AG10803 (cell line): Measurements from ENCODE around the gene TBCD.

Experiments used
- DNase-seq: peaks from one replicate; pipeline ENCODE4 v3.0.0; 2010; ENCODE audit warnings: low read depth
- H3K4me3 ChIP-seq: 2 replicates; pipeline ENCODE4 v1.5.1; 2011; ENCODE audit warnings: mild to moderate bottlenecking, low read length, control low read depth
- TF ChIP-seq, protein P1 (sequence below): conservative IDR thresholded peaks from 2 replicates; pipeline ENCODE4 v1.5.1; 2011; ENCODE audit warnings: mild to moderate bottlenecking, low read length, control low read depth, inconsistent platforms

The TBCD gene

GRCh38 chr17:82789806-82790205 lies 37.9 kb downstream of the TBCD start:
- no peak overlapping the region for H3K4me3 ChIP-seq
- TF ChIP-seq, protein P1, sequence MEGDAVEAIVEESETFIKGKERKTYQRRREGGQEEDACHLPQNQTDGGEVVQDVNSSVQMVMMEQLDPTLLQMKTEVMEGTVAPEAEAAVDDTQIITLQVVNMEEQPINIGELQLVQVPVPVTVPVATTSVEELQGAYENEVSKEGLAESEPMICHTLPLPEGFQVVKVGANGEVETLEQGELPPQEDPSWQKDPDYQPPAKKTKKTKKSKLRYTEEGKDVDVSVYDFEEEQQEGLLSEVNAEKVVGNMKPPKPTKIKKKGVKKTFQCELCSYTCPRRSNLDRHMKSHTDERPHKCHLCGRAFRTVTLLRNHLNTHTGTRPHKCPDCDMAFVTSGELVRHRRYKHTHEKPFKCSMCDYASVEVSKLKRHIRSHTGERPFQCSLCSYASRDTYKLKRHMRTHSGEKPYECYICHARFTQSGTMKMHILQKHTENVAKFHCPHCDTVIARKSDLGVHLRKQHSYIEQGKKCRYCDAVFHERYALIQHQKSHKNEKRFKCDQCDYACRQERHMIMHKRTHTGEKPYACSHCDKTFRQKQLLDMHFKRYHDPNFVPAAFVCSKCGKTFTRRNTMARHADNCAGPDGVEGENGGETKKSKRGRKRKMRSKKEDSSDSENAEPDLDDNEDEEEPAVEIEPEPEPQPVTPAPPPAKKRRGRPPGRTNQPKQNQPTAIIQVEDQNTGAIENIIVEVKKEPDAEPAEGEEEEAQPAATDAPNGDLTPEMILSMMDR: no peak
- DNase-seq: no peak

DNA sequence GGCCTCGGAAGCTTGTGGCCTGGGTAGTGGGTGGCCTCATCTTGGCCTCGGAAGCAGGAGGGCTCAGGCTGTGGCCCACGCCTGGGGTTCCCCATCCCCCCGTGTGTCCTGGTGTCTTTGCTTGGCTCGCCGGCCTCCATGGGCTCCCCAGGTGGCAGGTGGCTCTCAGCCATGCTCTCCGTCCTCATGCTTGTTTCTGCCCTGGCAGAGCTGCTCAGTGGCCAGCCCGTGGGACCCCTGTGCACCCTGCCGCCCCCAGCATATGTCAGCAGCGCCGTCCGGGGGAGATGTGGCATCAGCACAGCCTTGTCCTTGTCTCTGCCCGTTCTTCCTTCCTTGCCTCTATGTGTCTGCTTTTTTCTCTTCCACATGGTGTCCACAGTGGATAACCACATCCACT lies 38.5 kb downstream of the TBCD start:
- TF ChIP-seq, protein P1: no peak
- no peak for DNase-seq
- no peak overlapping the region for H3K4me3 ChIP-seq

DNA sequence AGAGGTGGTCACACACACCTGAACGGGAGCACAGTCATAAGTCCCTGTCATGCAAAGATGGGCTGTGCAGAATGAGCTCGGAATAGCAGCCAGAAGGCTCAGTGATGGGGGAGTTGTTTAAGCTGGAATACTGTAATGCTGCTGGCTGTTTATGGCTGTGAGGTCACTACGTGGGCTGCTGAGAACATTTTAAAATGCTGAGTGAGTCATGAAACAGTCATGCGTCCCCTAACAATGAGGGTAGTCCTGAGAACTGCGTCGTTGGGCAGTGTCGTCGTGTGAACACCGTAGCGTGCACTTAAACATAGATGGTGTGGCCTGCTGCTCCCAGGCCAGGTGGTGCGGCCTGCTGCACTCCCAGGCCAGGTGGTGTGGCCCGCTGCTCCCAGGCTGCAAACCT lies 39.7 kb downstream of the TBCD start:
- peak; percentile 36 for DNase-seq
- no peak overlapping the region for H3K4me3 ChIP-seq
- TF ChIP-seq, protein P1: no peak

- no peak overlapping the region for H3K4me3 ChIP-seq
- DNase-seq: peak; percentile 53
- TF ChIP-seq, protein P1: no peak
Observed at GRCh38 chr17:82793974-82794630, 42.2 kb downstream of the TBCD start.

DNA sequence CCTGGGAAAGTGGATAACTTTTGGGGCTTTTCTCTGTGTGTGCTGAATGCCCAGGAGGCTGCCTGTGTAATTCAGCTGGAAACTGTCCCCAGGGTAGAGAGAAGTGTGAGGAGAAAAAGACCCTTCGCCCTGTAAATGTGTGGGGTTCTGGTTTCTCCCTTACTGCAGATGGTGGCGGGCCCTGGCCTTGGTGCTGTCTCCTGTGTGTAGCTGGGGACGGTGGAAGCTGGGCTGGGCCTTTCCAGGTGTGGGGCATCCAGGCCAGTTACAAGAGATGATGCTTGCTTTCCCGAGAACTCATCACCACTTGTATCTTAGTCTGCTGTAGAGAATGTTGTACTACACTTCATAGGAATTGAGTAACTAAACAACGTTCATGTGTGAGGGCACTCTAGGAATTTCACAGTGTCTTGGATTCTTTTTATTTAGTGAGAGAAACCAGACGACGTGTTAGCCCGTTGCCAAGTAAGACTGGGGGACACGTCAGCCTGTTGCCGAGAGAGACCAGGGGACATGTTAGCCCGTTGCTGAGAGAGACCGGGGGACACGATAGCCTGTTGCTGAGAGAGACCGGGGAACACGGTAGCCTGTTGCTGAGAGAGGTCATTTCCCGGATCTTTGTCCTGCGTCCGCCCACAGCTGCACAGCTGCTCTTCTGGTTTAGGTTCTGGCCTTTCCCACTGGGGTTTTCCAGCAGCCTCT lies 43.1 kb downstream of the TBCD start:
- TF ChIP-seq, protein P1: no peak
- DNase-seq: peak; percentile 63
- H3K4me3 ChIP-seq: no peak overlapping the region

DNA sequence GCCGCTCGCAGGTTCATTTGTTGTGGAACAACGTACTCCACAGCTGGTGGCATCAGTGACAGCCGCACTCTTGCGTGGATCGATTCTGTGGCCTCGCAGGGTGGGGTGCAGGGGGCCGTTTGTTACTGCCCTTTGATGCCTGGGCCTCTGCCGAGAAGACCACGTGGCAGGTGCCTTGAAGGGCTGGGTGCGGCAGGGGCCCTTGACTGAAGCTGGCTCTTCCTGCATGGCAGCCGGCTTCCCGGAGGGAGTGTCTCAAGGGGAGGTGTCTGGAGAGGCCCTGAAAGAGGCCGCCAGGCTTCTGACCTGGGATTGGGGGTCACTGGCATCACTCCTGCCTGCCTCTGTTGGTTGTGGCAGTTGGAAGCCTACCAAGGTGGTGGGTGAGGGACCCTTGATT lies 43.8 kb downstream of the TBCD start:
- no peak overlapping the region for H3K4me3 ChIP-seq
- TF ChIP-seq, protein P1: no peak
- no peak for DNase-seq

- H3K4me3 ChIP-seq: no peak overlapping the region
- DNase-seq: no peak
- TF ChIP-seq, protein P1: no peak
Observed at GRCh38 chr17:82797061-82797460, 45.2 kb downstream of the TBCD start.
